ENCODE measurements around the gene GTF2H3.

GRCh38 chr12:123656392-123656791 is 22.8 kb downstream of the GTF2H3 start:
- no peak for TF ChIP-seq RAD21 (IDR thresholded peaks at IDR 0.05; ENCODE audit: low read depth)
- TF ChIP-seq EGR1 (IDR thresholded peaks at IDR 0.05), result no peak
- no peak for TF ChIP-seq CREB1 (IDR thresholded peaks at IDR 0.05; ENCODE audit: low read depth)
- TF ChIP-seq CEBPB (IDR thresholded peaks at IDR 0.05), result no peak
- TF ChIP-seq REST (IDR thresholded peaks at IDR 0.05; ENCODE audit: low read depth), result no peak
- TF ChIP-seq TAF1 (IDR thresholded peaks at IDR 0.05; ENCODE audit: low read depth), result no peak
- TF ChIP-seq MAX (IDR thresholded peaks at IDR 0.05), result no peak
- no peak for TF ChIP-seq ZBTB7A (IDR thresholded peaks at IDR 0.05; ENCODE audit: low read depth)
- TF ChIP-seq FOXM1 (IDR thresholded peaks at IDR 0.05; ENCODE audit: borderline replicate concordance, low read depth), result no peak
- no peak for TF ChIP-seq YY1 (IDR thresholded peaks at IDR 0.05; ENCODE audit: low read depth)
